Body of pancreas (tissue), 4 donors: ENCODE measurements around the gene PALLD.

Experiments
- CTCF ChIP-seq, 7 experiments: fragments of 450-650 bp in 4 of 7; fragments of 200-600 bp in 3 of 7; sonication (generic) in 3 of 7; IDR thresholded peaks; one replicate each; pipeline ENCODE4 v1.5.1; 2016 to 2019; ENCODE audit warnings: antibody characterized with exemption in 7 of 7
- POLR2A ChIP-seq, 3 donors: fragments of 450-650 bp; IDR thresholded peaks; one replicate each; pipeline ENCODE4 v1.6.1; 2016; ENCODE audit warnings: antibody characterized with exemption in 3 of 3, mild to moderate bottlenecking in 2 of 3

- TF ChIP-seq CTCF (IDR thresholded peaks at IDR 0.05) (no peak), POLR2A (IDR thresholded peaks at IDR 0.05) (no peak)
Observed at GRCh38 chr4:168634276-168634802, 137.5 kb downstream of the PALLD start.
